ENCODE results near the gene HSD3B7. TPM values are rescaled to one million over a fixed set of nuclear protein-coding genes. Genes with fewer than 3 reads are reported as not detected.

Gene HSD3B7
- total RNA-seq, 1 donor from 2014 or later = 2.9 TPM

- Mint-ChIP-seq H3K27me3 (peaks cover 1% of the 10 kb centered on the region), H3K36me3 (ENCODE audit: low read depth) (no peaks in the 10 kb centered on the region), H3K27ac (no peak overlapping the region), H3K4me1 (peaks cover 7% of the 10 kb centered on the region), H3K4me3 (peak overlapping the region; percentile 9), H3K9me3 (no peaks in the 10 kb centered on the region)
- intact Hi-C loops (cut with micrococcal nuclease) = loop anchor here (2.0 to 5.0 kb wide), 2 partner anchors 79 to 146 kb away; partner anchors contain the start of genes ZNF646 and ZNF668
- no peak for DNase-seq
Measured at GRCh38 chr16:30995927-30996323, 10.9 kb downstream of the HSD3B7 start.

GRCh38 chr16:30996324-30996984, 11.4 kb downstream of the HSD3B7 start:
- peak overlapping the region; percentile 71 for H3K27ac Mint-ChIP-seq
- peak overlapping the region; percentile 85 for H3K4me3 Mint-ChIP-seq
- H3K4me1 Mint-ChIP-seq = peaks cover 7% of the 10 kb centered on the region
- H3K9me3 Mint-ChIP-seq = no peaks in the 10 kb centered on the region
- DNase-seq = no peak
- H3K27me3 Mint-ChIP-seq = peaks cover 1% of the 10 kb centered on the region
- intact Hi-C loops (cut with micrococcal nuclease) = loop anchor here (2.0 to 5.0 kb wide), 2 partner anchors 78 to 146 kb away; partner anchors contain the start of genes ZNF646 and ZNF668
- no peaks in the 10 kb centered on the region for H3K36me3 Mint-ChIP-seq (ENCODE audit: low read depth)

DNA sequence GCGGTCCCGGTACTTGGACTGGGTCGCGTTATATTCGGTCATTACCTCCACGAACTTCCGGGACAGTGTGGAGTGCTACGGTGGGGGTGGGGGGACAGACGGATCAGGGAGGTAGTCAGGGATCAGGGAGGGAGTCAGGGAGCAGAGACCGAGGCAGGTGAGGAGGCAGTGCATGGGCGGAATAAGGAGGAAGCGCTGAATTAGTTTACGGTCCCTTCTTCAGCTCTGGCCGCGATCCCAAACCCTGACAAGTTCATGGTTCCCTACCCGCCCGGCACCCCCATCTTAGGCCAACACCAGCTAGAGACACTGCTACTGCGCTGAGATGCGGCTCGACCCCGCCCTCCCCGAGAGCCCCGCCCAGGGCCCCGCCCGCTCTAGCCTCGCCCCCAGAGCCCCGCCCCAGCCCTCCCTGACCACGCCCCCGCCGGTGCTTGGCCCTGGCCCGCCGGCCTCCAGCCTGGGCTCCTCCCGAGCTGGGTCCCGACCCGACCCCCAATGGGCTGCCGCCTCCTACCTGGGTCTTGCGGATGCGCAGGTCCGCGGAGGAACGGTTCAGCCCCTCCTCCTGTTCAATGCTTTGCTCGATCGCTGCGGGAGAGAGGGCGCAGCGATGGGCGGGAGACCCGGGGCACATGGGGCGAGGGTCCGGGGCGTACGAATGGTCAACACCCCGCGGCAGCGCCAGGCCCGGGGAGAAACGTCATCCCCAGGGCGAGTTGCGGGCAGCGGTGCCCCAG, 12.1 kb downstream of the HSD3B7 start:
- Mint-ChIP-seq H3K9me3 (no peaks in the 10 kb centered on the region), H3K36me3 (ENCODE audit: low read depth) (no peaks in the 10 kb centered on the region), H3K4me1 (peaks cover 7% of the 10 kb centered on the region), H3K27me3 (peaks cover 1% of the 10 kb centered on the region), H3K4me3 (peak overlapping the region; percentile 85), H3K27ac (peak overlapping the region; percentile 71)
- intact Hi-C loops (cut with micrococcal nuclease) = loop anchor here (1.0 to 5.0 kb wide), 3 partner anchors 37 to 145 kb away; partner anchors contain the start of genes ZNF646 and ZNF668
- peak; percentile 90 for DNase-seq

DNA sequence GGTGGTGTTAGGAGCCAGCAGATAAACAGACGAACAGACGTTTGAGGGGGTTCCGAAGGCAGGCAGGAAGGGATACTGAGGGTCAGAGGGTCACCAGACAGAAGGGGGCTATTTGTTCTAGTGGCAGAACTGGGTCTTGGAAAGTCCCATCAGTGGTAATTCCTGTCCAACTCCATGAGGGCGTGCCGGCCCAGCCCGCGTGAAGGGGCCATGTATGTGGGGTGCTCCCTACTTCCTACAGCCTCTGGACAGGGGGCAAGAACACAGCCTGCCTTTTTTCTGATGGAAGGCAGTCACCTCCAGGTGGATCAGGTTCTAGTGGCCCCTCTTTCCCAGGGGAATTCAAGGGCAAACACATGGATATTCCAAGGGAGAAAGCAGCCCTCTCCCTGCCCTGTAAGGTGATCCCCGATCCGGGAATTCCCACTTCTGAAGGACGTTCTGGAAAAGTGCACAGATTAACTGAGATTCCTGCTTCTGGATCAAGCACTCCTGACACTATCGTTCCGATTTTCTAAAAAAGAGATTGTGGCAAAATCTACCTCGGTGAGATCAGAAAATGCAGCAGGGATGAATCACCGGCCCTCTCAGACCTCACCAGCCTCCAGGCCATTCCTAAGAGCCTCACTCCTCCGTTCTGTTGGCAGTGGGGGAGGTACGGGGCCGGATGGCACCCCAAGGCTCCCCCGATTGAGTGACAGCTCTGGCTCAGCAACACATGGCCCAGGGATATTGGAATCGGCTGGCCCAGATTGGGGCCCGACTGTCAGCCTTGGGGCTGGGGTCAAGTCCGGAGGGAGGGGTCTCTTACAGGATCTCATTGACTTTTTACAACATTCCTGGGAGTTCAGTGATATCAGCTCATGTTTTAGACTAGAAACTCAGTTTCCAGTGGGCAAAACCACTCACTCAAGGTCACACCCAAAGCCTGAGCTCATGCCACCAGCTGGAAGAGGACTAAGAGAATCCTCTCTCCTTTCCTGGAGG, 13.0 kb downstream of the HSD3B7 start:
- Mint-ChIP-seq H3K9me3 (no peaks in the 10 kb centered on the region), H3K27me3 (peaks cover 1% of the 10 kb centered on the region), H3K4me3 (peak overlapping the region; percentile 85), H3K4me1 (peaks cover 7% of the 10 kb centered on the region), H3K27ac (no peak overlapping the region), H3K36me3 (ENCODE audit: low read depth) (no peaks in the 10 kb centered on the region)
- DNase-seq = no peak
- intact Hi-C loops (cut with micrococcal nuclease) = loop anchor here (1.0 to 5.0 kb wide), 3 partner anchors 36 to 144 kb away; partner anchors contain the start of genes ZNF646 and ZNF668

GRCh38 chr16:30998852-30999761, 14.1 kb downstream of the HSD3B7 start:
- no peak overlapping the region for H3K4me3 Mint-ChIP-seq
- H3K27ac Mint-ChIP-seq = no peak overlapping the region
- peaks cover 6% of the 10 kb centered on the region for H3K4me1 Mint-ChIP-seq
- intact Hi-C loops (cut with micrococcal nuclease) = loop anchor here (5.0 kb wide), 1 partner anchor 143 kb away; no protein-coding TSS in a partner anchor
- no peak for DNase-seq
- peaks cover 1% of the 10 kb centered on the region for H3K27me3 Mint-ChIP-seq
- H3K36me3 Mint-ChIP-seq (ENCODE audit: low read depth) = no peaks in the 10 kb centered on the region
- no peaks in the 10 kb centered on the region for H3K9me3 Mint-ChIP-seq

DNA sequence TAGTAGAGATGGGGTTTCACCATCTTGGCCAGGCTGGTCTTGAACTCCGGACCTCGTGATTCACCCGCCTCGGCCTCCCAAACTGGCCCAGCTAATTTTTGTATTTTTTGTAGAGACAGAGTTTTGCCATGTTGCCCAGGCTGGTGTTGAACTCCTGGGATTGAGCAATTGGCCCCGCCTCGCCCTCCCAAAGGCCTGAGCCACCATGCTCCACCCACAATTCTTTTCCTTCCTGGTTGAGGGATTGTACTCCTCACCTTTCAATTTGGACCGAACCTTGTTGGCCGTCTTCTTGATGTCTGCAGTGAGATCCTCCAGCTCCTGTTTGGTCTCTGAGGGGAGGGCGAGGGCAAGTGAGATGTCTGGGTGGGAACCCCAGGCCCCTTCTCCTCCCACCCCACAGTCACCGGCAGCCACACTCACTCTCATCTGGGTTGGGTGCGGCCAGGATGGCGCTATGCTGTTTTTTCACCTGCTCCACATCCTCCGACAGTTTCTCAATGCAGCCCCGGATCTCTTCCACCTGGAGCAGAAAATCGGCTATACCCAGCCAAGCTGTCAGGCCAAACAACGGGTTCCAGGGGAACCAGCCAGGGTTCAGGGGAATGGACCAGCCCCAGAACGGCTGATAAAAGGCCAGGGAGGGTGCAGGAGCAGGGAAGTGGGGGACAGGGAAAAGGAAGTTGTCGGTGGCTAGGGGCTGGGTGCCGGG, 15.8 kb downstream of the HSD3B7 start:
- no peak overlapping the region for H3K4me3 Mint-ChIP-seq
- intact Hi-C loops (cut with micrococcal nuclease) = no loop called here
- no peak for DNase-seq
- no peak overlapping the region for H3K27ac Mint-ChIP-seq
- peaks cover 3% of the 10 kb centered on the region for H3K4me1 Mint-ChIP-seq
- no peaks in the 10 kb centered on the region for H3K36me3 Mint-ChIP-seq (ENCODE audit: low read depth)
- H3K9me3 Mint-ChIP-seq = no peaks in the 10 kb centered on the region
- H3K27me3 Mint-ChIP-seq = peaks cover 2% of the 10 kb centered on the region

DNA sequence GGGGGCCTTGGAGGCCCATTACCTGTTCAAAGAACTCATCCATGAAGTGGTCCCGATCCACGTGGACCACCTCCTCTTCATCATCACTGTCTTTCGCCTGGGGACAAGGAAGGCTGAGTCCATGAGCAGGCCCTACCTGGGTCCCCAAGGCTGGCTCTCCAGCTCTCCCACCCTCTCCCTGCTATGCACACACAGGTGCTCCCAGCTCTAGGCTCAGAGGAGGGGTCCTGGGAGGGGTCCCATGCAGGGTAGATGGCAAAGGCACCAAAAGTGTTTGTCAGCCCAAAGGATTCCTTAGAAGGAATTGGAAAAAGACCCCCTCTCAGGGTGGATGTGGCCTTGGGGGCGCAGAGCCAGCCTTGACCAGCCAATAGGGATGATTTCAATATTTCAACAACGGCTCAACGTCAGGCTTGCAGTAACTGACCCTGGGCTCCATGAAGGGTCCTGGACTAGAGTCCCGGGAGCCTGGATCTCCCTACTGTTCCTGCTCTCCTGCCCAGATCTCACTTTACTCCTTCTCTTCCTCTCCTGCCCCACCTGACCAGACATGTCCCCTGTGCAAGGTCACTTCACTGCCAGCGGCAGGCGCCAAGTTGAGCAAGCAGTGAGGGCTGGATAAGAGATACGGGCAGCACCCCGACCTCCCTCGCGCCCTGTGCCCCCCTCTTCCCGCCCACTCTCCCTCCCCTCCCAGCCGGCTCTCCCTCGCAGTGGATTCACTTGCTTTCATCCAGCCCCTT, 16.7 kb downstream of the HSD3B7 start:
- no peaks in the 10 kb centered on the region for H3K36me3 Mint-ChIP-seq (ENCODE audit: low read depth)

GRCh38 chr16:31002250-31002700, 17.3 kb downstream of the HSD3B7 start:
- no peaks in the 10 kb centered on the region for H3K4me1 Mint-ChIP-seq
- H3K27ac Mint-ChIP-seq = no peak overlapping the region
- no peaks in the 10 kb centered on the region for H3K36me3 Mint-ChIP-seq (ENCODE audit: low read depth)
- intact Hi-C loops (cut with micrococcal nuclease) = no loop called here
- no peak for DNase-seq
- no peak overlapping the region for H3K4me3 Mint-ChIP-seq
- H3K27me3 Mint-ChIP-seq = peaks cover 6% of the 10 kb centered on the region
- H3K9me3 Mint-ChIP-seq = no peaks in the 10 kb centered on the region

More for the DNA sequence above, 16.7 kb downstream of the HSD3B7 start:
- no peak for DNase-seq
- Mint-ChIP-seq H3K27ac (no peak overlapping the region), H3K9me3 (no peaks in the 10 kb centered on the region), H3K27me3 (peaks cover 5% of the 10 kb centered on the region), H3K4me1 (peaks cover 3% of the 10 kb centered on the region), H3K4me3 (no peak overlapping the region)
- intact Hi-C loops (cut with micrococcal nuclease) = no loop called here

- Mint-ChIP-seq H3K36me3 (ENCODE audit: low read depth) (no peaks in the 10 kb centered on the region), H3K27ac (no peak overlapping the region), H3K4me3 (no peak overlapping the region), H3K27me3 (peaks cover 9% of the 10 kb centered on the region), H3K4me1 (peaks cover under 1% of the 10 kb centered on the region), H3K9me3 (no peaks in the 10 kb centered on the region)
- DNase-seq = no peak
- intact Hi-C loops (cut with micrococcal nuclease) = no loop called here
Measured at GRCh38 chr16:31002862-31003341, 17.9 kb downstream of the HSD3B7 start.

DNA sequence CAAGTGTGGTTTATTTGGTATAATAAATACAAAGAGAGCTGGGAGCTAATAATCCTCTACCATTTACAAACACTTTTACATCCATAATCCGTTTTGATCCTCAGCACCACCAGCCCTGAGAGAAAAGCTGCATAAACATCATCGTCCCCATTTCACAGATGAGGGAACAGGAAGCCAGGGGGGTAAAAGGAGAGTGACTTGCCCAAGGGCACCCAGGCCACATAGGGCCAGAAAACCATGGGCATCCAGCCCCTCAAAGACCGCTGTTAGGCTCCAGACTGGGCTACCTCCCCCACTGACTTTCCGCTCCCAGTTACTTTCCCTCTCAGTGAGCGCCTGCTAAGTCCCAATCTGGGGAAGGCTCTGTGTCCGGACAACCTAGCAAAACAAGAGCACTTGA, 18.7 kb downstream of the HSD3B7 start:
- Mint-ChIP-seq H3K4me1 (peaks cover 6% of the 10 kb centered on the region), H3K4me3 (no peak overlapping the region), H3K36me3 (ENCODE audit: low read depth) (no peaks in the 10 kb centered on the region), H3K27ac (no peak overlapping the region), H3K9me3 (no peaks in the 10 kb centered on the region), H3K27me3 (peaks cover 9% of the 10 kb centered on the region)
- intact Hi-C loops (cut with micrococcal nuclease) = no loop called here
- no peak for DNase-seq

GRCh38 chr16:31004658-31005057, 19.7 kb downstream of the HSD3B7 start:
- intact Hi-C loops (cut with micrococcal nuclease) = no loop called here
- Mint-ChIP-seq H3K4me1 (peaks cover 7% of the 10 kb centered on the region), H3K27me3 (peaks cover 12% of the 10 kb centered on the region), H3K36me3 (ENCODE audit: low read depth) (no peaks in the 10 kb centered on the region), H3K4me3 (no peak overlapping the region), H3K27ac (no peak overlapping the region), H3K9me3 (no peaks in the 10 kb centered on the region)
- DNase-seq = no peak
